Measurements from ENCODE around the gene RTL1.

Gene RTL1

DNA sequence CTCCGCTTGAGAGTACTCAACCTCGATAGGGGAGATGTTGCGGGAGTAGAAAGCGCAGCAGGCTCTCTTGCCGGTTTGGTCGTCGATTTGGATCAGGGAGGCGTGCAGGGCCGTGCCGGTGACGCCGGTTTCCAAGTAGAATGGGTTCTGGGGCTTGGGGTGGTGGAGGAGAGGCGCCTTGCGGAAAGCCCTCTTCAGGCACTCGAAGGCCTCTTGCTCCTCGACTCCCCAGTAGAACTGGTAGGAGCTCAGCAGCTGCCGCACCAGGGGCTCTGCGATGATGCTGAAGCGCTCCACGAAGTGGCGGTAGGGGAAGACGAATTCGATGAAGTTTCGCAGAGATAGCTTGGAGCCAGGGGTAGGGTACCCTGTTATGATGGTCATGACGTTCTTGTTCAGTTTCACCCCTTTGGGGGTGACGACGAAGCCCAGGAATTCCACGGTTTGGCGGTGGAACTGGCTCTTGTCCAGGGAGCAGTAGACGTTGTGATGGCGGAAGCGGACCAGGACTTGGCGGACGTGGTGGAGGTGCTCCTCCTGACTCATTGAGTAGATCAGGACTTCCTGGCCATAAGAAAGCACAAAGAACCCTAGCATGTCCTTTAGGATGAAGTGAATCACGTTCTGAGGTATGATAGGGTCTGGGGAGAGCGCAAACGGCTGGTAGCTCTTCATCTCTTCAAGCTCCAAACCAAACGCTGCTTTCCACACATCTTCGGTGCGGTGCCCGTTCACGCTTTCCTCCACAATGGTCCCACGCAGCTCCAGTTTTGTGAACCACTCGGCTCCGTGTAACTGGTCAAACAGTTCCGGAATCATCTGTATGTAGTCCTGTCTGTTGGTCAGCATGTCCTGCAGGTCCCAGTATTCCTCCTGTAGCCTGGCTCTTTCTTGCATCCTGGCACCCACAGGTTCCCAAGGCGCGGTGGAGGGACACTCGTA, 21.2 kb downstream of the RTL1 start:
- H3K4me1 ChIP-seq (ENCODE audit: control insufficient read depth in 2 of 2, insufficient read depth in 2 of 2, low read length in 2 of 2), result no peaks in the 10 kb centered on the region
- H3K27ac ChIP-seq (ENCODE audit: low read depth in 2 of 2, low read length in 2 of 2), result no peak overlapping the region
- peaks cover 0 to 2% of the 10 kb centered on the region in 2 donors for H3K9me3 ChIP-seq (ENCODE audit: control insufficient read depth in 2 of 2, low read length in 2 of 2)
- peaks cover 0 to 3% of the 10 kb centered on the region in 2 donors for H3K36me3 ChIP-seq (ENCODE audit: control insufficient read depth in 2 of 2, insufficient read depth in 2 of 2, low read length in 2 of 2)
- no peak overlapping the region for H3K9ac ChIP-seq (ENCODE audit: low read depth in 1 of 2, low read length in 2 of 2)
- no peaks in the 10 kb centered on the region for H3K27me3 ChIP-seq (ENCODE audit: control insufficient read depth in 2 of 2, insufficient read depth in 2 of 2, low read length in 2 of 2)
- no peak overlapping the region for H3K4me3 ChIP-seq (ENCODE audit: low read length in 2 of 2)

GRCh38 chr14:100881211-100882025, 22.1 kb downstream of the RTL1 start:
- Histone ChIP-seq H3K4me3 (ENCODE audit: low read length in 2 of 2) (no peak overlapping the region), H3K9me3 (ENCODE audit: control insufficient read depth in 2 of 2, low read length in 2 of 2) (peaks cover 0 to 2% of the 10 kb centered on the region in 2 donors), H3K36me3 (ENCODE audit: control insufficient read depth in 2 of 2, insufficient read depth in 2 of 2, low read length in 2 of 2) (peaks cover 0 to 3% of the 10 kb centered on the region in 2 donors), H3K27me3 (ENCODE audit: control insufficient read depth in 2 of 2, insufficient read depth in 2 of 2, low read length in 2 of 2) (no peaks in the 10 kb centered on the region), H3K27ac (ENCODE audit: low read depth in 2 of 2, low read length in 2 of 2) (no peak overlapping the region), H3K4me1 (ENCODE audit: control insufficient read depth in 2 of 2, insufficient read depth in 2 of 2, low read length in 2 of 2) (no peaks in the 10 kb centered on the region), H3K9ac (ENCODE audit: low read depth in 1 of 2, low read length in 2 of 2) (no peak overlapping the region)

- H3K4me1 ChIP-seq (ENCODE audit: control insufficient read depth in 2 of 2, insufficient read depth in 2 of 2, low read length in 2 of 2), result no peaks in the 10 kb centered on the region
- peaks cover 0 to 2% of the 10 kb centered on the region in 2 donors for H3K9me3 ChIP-seq (ENCODE audit: control insufficient read depth in 2 of 2, low read length in 2 of 2)
- H3K36me3 ChIP-seq (ENCODE audit: control insufficient read depth in 2 of 2, insufficient read depth in 2 of 2, low read length in 2 of 2), result peaks cover 0 to 3% of the 10 kb centered on the region in 2 donors
Measured at GRCh38 chr14:100880271-100881101, 23.0 kb downstream of the RTL1 start.

DNA sequence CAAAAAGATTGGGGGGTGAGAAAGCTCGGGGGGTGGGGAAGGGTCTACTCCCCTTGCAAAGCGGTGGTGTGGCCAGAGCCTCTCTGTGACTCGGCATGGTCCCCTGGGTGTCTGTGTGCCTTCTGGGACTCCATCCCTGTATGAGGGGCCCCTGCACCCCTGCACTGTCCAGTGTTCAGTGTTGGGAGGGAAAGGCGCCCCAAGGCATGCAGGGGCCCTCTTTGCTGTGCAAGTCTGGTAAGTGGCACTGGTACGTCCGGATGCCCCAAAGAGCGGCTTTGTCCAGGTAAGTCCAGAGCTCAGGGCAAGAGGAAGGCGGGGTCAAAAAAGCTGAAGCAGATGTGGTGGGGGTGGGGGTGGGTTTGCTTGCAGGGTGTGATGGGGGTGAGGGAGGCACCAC, 23.7 kb downstream of the RTL1 start:
- no peak overlapping the region for H3K4me3 ChIP-seq (ENCODE audit: low read length in 2 of 2)
- no peak overlapping the region for H3K9ac ChIP-seq (ENCODE audit: low read depth in 1 of 2, low read length in 2 of 2)
- no peaks in the 10 kb centered on the region for H3K27me3 ChIP-seq (ENCODE audit: control insufficient read depth in 2 of 2, insufficient read depth in 2 of 2, low read length in 2 of 2)
- peaks cover 0 to 3% of the 10 kb centered on the region in 2 donors for H3K36me3 ChIP-seq (ENCODE audit: control insufficient read depth in 2 of 2, insufficient read depth in 2 of 2, low read length in 2 of 2)
- H3K9me3 ChIP-seq (ENCODE audit: control insufficient read depth in 2 of 2, low read length in 2 of 2), result peaks cover 0 to 2% of the 10 kb centered on the region in 2 donors
- H3K4me1 ChIP-seq (ENCODE audit: control insufficient read depth in 2 of 2, insufficient read depth in 2 of 2, low read length in 2 of 2), result no peaks in the 10 kb centered on the region
- H3K27ac ChIP-seq (ENCODE audit: low read depth in 2 of 2, low read length in 2 of 2), result no peak overlapping the region

More at GRCh38 chr14:100880271-100881101, 23.0 kb downstream of the RTL1 start:
- H3K27me3 ChIP-seq (ENCODE audit: control insufficient read depth in 2 of 2, insufficient read depth in 2 of 2, low read length in 2 of 2), result no peaks in the 10 kb centered on the region
- no peak overlapping the region for H3K27ac ChIP-seq (ENCODE audit: low read depth in 2 of 2, low read length in 2 of 2)
- H3K4me3 ChIP-seq (ENCODE audit: low read length in 2 of 2), result no peak overlapping the region
- H3K9ac ChIP-seq (ENCODE audit: low read depth in 1 of 2, low read length in 2 of 2), result no peak overlapping the region

DNA sequence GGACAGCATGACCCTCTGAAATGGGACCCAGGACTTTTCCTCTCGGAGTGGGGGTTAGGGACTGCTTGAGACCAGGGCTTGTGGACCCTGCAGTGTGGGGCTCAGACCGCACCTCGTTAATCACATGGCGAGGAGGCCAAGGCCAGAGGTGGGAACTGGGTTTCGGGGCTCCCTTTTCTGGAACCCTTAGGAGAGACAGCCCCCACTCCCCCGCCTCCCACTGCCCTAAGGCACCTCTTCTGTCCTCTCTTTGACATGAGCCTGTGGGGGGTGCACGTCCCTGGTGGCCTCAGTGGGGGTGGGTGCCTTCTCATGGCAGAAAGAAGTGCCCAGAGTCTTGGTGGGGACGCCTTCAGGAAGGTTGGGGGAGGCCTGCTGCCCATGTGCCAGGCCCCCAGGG, 24.3 kb downstream of the RTL1 start:
- no peak overlapping the region for H3K4me3 ChIP-seq (ENCODE audit: low read length in 2 of 2)
- peaks cover 0 to 2% of the 10 kb centered on the region in 2 donors for H3K9me3 ChIP-seq (ENCODE audit: control insufficient read depth in 2 of 2, low read length in 2 of 2)
- H3K9ac ChIP-seq (ENCODE audit: low read depth in 1 of 2, low read length in 2 of 2), result no peak overlapping the region
- H3K27ac ChIP-seq (ENCODE audit: low read depth in 2 of 2, low read length in 2 of 2), result no peak overlapping the region
- no peaks in the 10 kb centered on the region for H3K27me3 ChIP-seq (ENCODE audit: control insufficient read depth in 2 of 2, insufficient read depth in 2 of 2, low read length in 2 of 2)
- peaks cover 0 to 3% of the 10 kb centered on the region in 2 donors for H3K36me3 ChIP-seq (ENCODE audit: control insufficient read depth in 2 of 2, insufficient read depth in 2 of 2, low read length in 2 of 2)
- no peaks in the 10 kb centered on the region for H3K4me1 ChIP-seq (ENCODE audit: control insufficient read depth in 2 of 2, insufficient read depth in 2 of 2, low read length in 2 of 2)

GRCh38 chr14:100878271-100879146, 25.0 kb downstream of the RTL1 start:
- peaks cover 0 to 3% of the 10 kb centered on the region in 2 donors for H3K36me3 ChIP-seq (ENCODE audit: control insufficient read depth in 2 of 2, insufficient read depth in 2 of 2, low read length in 2 of 2)
- H3K9me3 ChIP-seq (ENCODE audit: control insufficient read depth in 2 of 2, low read length in 2 of 2), result peaks cover 0 to 2% of the 10 kb centered on the region in 2 donors
- H3K27me3 ChIP-seq (ENCODE audit: control insufficient read depth in 2 of 2, insufficient read depth in 2 of 2, low read length in 2 of 2), result no peaks in the 10 kb centered on the region
- H3K27ac ChIP-seq (ENCODE audit: low read depth in 2 of 2, low read length in 2 of 2), result no peak overlapping the region
- no peaks in the 10 kb centered on the region for H3K4me1 ChIP-seq (ENCODE audit: control insufficient read depth in 2 of 2, insufficient read depth in 2 of 2, low read length in 2 of 2)
- H3K4me3 ChIP-seq (ENCODE audit: low read length in 2 of 2), result no peak overlapping the region
- no peak overlapping the region for H3K9ac ChIP-seq (ENCODE audit: low read depth in 1 of 2, low read length in 2 of 2)

GRCh38 chr14:100875861-100876590, 27.5 kb downstream of the RTL1 start:
- no peaks in the 10 kb centered on the region for H3K27me3 ChIP-seq (ENCODE audit: control insufficient read depth in 2 of 2, insufficient read depth in 2 of 2, low read length in 2 of 2)
- no peak overlapping the region for H3K9ac ChIP-seq (ENCODE audit: low read depth in 1 of 2, low read length in 2 of 2)
- H3K36me3 ChIP-seq (ENCODE audit: control insufficient read depth in 2 of 2, insufficient read depth in 2 of 2, low read length in 2 of 2), result no peaks in the 10 kb centered on the region
- H3K4me3 ChIP-seq (ENCODE audit: low read length in 2 of 2), result no peak overlapping the region
- H3K27ac ChIP-seq (ENCODE audit: low read depth in 2 of 2, low read length in 2 of 2), result no peak overlapping the region
- H3K9me3 ChIP-seq (ENCODE audit: control insufficient read depth in 2 of 2, low read length in 2 of 2), result no peaks in the 10 kb centered on the region
- H3K4me1 ChIP-seq (ENCODE audit: control insufficient read depth in 2 of 2, insufficient read depth in 2 of 2, low read length in 2 of 2), result no peaks in the 10 kb centered on the region

- H3K36me3 ChIP-seq (ENCODE audit: control insufficient read depth in 2 of 2, insufficient read depth in 2 of 2, low read length in 2 of 2), result no peaks in the 10 kb centered on the region
- H3K4me3 ChIP-seq (ENCODE audit: low read length in 2 of 2), result no peak overlapping the region
- H3K27ac ChIP-seq (ENCODE audit: low read depth in 2 of 2, low read length in 2 of 2), result no peak overlapping the region
- H3K27me3 ChIP-seq (ENCODE audit: control insufficient read depth in 2 of 2, insufficient read depth in 2 of 2, low read length in 2 of 2), result no peaks in the 10 kb centered on the region
- H3K9me3 ChIP-seq (ENCODE audit: control insufficient read depth in 2 of 2, low read length in 2 of 2), result no peaks in the 10 kb centered on the region
- no peak overlapping the region for H3K9ac ChIP-seq (ENCODE audit: low read depth in 1 of 2, low read length in 2 of 2)
- no peaks in the 10 kb centered on the region for H3K4me1 ChIP-seq (ENCODE audit: control insufficient read depth in 2 of 2, insufficient read depth in 2 of 2, low read length in 2 of 2)
Measured at GRCh38 chr14:100875126-100875525, 28.4 kb downstream of the RTL1 start.
